ENCODE data around the gene SLC38A9.

The SLC38A9 gene

DNA sequence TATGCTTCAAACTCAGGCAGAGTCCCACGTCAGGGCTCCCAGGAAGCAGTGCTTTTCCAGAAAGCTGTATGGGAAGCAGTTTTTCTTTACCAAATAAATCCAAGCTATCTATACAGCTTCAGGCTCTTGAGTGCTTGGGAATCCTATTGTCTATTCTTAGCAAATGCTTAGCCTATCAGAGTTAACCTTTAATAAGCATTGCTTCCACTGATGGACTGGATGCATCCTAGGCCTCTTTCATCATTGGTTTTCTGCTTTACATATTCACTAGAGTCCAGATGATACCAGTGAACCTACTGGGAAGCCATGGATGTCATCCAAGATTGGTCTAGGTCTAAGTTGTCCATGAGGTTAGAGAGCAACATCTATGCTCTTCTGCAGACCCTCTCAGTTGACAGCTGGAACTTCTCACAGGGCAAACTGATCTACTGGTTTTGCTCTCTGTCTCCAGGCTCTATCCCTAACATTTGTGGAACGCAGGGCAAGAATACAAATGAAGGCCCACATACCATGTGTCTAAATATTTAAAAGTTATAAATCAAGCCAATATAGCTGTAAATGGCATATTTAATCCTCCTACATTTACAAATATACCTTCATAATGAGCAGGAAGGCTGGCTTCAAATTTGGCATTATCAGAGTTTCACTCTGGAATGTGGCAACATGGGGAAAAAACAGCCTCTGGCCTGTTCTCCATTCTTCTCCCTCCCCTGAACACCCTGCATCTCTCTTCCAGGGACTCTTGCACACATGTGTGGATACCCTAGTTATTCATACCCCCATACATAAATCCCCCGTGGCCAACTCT lies 127.5 kb downstream of the SLC38A9 start:
- no peak for DNase-seq (ENCODE audit: low read depth in 4 of 4, low spot score in 1 of 4)

DNA sequence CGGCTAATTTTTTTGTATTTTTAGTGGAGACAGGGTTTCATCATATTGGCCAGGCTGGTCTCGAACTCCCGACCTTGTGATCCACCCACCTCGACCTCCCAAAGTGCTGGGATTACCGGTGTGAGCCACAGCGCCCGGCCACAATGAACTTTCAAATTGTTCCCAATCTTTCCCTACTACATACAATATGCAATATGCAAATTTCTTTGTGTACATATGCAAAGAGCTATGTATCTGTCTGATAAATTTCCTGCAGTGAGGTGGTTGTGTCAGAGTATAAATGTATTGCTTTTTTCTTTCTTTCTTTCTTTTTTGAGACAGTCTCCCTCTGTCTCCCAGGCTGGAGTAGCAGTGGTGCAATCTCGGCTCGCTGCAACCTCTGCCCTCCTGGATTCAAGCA lies 128.5 kb downstream of the SLC38A9 start:
- DNase-seq (ENCODE audit: low read depth in 4 of 4, low spot score in 1 of 4), result no peak

DNA sequence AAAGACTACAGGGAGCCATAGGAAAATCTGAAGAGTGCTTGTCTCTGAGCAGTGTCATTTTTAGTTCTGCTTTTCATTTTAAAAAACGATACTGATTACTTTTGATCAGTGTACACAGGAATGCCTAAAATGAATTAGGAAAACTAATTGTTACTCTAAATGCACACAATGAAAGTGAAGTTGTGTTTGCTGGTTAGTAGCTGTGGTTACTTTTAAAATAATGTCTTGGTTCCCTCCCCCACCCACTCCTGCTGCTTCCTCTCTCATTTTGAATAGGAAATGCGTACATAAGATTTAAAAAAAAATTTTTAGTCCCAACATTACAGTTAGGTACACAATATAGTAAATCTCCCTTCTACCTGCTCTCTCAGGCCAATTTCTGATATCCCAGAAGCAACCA lies 129.9 kb downstream of the SLC38A9 start:
- DNase-seq (ENCODE audit: low read depth in 4 of 4, low spot score in 1 of 4), result no peak

DNA sequence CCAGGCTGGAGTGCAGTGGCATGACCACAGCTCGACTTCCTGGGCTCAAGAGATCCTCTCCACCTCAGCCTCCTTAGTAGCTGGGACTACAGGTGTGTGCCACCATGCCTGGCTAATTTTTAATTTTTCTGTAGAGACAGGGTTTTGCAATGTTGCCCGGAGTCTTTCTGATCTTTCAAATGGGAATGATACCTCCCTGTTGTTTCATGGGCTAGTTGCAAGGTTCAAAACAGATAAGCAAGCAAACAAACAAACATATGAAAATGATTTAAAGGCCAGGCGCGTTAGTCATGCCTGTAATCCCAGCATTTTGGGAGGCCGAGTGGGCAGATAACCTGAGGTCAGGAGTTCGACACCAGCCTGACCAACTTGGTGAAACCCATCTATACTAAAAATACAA lies 132.1 kb downstream of the SLC38A9 start:
- DNase-seq (ENCODE audit: low read depth in 4 of 4, low spot score in 1 of 4), result no peak

DNA sequence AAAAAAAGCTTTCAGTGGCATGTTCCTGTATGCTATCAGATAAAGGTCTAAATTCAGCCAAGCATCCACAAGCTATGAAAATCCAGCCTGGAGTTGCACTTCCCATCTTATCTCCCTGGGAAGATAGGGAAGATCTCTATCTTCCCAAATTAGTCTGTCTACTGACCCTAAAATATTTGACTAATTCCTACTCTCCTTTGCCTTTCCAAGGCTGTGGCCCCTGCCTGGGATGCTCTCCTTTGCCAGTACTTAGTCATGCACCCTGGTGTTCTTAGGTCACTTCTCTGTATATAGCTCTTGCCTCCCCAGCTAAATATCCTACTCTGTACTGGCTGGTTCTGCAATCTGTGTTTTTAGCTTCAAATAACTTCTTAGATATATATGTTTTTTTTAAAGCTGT lies 133.4 kb downstream of the SLC38A9 start:
- no peak for DNase-seq (ENCODE audit: low read depth in 4 of 4, low spot score in 1 of 4)

DNA sequence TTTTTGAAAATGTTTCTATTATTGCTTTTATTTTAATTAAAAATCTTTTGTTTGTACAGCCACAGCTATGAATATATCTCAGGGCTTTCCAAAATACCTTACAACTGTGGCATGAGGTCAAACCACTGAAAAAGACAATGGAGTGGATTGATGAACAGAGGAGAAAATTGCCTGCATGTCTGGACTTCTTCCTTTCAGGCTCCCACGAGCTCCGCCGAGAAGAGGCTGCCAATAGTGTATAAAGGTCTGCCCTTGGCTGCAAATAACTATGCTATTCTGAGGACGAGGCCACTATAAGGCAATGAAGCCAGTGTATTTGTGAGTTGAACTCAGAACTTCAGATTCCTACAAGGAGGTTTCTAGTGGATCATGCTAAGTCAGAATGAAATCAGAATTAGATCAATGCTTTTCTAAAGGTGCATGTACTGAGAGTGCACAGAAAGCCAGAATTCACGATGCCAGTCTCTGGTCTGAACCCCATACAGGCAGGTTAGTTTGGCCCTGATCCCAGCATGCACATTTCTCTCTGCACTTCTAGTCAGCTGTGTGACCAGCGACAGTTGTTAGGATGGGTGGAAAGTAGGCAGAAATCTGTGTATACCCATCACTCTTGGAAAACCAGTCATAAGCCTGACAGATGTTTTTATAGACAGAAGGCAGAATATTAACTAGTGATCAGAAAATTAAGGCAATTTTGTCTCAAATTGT lies 134.6 kb downstream of the SLC38A9 start:
- DNase-seq (ENCODE audit: low read depth in 4 of 4, low spot score in 1 of 4), result no peak

DNA sequence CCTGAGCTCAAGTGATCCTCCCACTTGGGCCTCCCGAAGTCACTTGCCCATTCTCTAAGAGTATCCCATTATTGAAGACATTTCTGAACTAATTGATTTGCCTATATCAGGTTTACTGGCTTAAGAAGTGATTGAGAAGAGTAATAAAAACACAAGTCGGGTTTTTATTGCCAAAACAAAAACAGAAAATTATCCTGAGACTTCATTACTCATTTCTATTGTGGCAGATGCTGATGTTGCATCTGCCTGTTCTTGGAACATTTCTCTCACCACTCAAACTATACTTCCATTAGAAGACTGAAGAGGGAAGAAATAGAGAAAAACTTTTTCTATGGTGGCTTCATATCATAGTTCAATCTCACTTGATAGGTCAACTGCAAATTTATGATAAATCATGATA lies 135.5 kb downstream of the SLC38A9 start:
- no peak for DNase-seq (ENCODE audit: low read depth in 4 of 4, low spot score in 1 of 4)
